Prostate gland (tissue), 2 donors: ENCODE measurements around the gene ATP9B. TPM values are rescaled to one million over a fixed set of nuclear protein-coding genes. Genes with fewer than 3 reads are reported as not detected.

Source experiments
- DNase-seq: peaks from one replicate; pipeline ENCODE4 v3.0.0-alpha.2; 2019; ENCODE audit warnings: low spot score
- H3K27ac ChIP-seq, 2 donors: fragments of 200-600 bp; sonication (generic); 2 replicates each; pipeline ENCODE4 v1.5.1; 2017 to 2019
- H3K27me3 ChIP-seq: fragments of 200-600 bp; sonication (generic); replicated peaks from 2 replicates; pipeline ENCODE4 v1.5.1; 2019; ENCODE audit not compliant: insufficient read depth
- H3K36me3 ChIP-seq, 2 donors: fragments of 200-600 bp; sonication (generic); 1 replicate in 1 of 2; 2 replicates in 1 of 2; pipeline versions ENCODE4 v1.5.1 to v1.8.1; 2017 to 2019
- H3K4me1 ChIP-seq: fragments of 200-600 bp; sonication (generic); replicated peaks from 2 replicates; pipeline ENCODE4 v1.5.1; 2019
- H3K4me3 ChIP-seq, 2 donors: fragments of 200-600 bp; sonication (generic); 2 replicates each; pipeline ENCODE4 v1.5.1; 2017 to 2019
- H3K9me3 ChIP-seq: fragments of 200-600 bp; sonication (generic); 2 replicates; pipeline ENCODE4 v1.5.1; 2017
- POLR2A ChIP-seq: fragments of 450-650 bp; IDR thresholded peaks from one replicate; pipeline ENCODE4 v1.6.1; 2016; ENCODE audit warnings: antibody characterized with exemption, mild to moderate bottlenecking
- POLR2AphosphoS5 ChIP-seq: sonication (generic); formaldehyde crosslinking; IDR thresholded peaks from one replicate; pipeline ENCODE4 v1.6.1; 2017; ENCODE audit warnings: antibody characterized with exemption
- WGBS: methylation state at CpG from one replicate; pipeline ENCODE4 v1.1.5; 2018; 5-methylcytosine and 5-hydroxymethylcytosine counted together
- intact Hi-C: fragments of 100-400 bp; cut with DNase I; formaldehyde crosslinking; loops from one replicate; pipeline ENCODE4 v1.14.2; 2022
- total RNA-seq, 2 donors: library from RNA; depleted of rRNA; stranded (reverse); fragments of >200 nt; gene quantifications; one replicate each; pipeline ENCODE4 v1.1.0, GENCODE V29; 2016
- TF ChIP-seq, protein P1 (sequence below), 4 experiments: fragments of 200-600 bp in 2 of 4; fragments of 450-650 bp in 2 of 4; sonication (generic) in 2 of 4; IDR thresholded peaks; 1 replicate in 3 of 4; 2 replicates in 1 of 4; pipeline ENCODE4 v1.5.1; 2016 to 2019; ENCODE audit warnings: antibody characterized with exemption in 4 of 4, mild to moderate bottlenecking in 2 of 4, moderate library complexity in 2 of 4

Gene ATP9B
- total RNA-seq, 2 donors from 2014 or later, result 33.8 to 55.6 TPM

DNA sequence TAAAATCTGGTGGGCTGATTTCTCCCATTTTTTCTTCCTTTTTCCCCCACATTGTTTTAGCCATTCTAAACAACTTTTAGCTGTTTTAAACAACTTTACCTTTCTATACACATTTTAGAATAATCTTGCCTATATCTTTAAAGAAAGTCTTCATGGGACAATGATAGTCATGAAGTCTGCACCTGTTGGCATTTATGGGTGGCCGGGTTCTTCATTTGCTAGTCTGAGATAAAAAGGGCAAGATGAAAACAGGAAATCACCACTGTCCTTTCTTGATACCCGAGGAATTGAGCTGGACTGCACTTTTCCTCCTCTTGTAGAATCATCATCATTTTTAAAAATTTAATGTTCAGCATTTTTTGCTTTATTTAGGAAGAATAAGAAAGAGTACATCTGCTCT, 104.5 kb downstream of the ATP9B start:
- H3K36me3 ChIP-seq, result no peaks in the 10 kb centered on the region
- intact Hi-C loops, result no loop called here
- H3K27ac ChIP-seq, result no peak overlapping the region
- H3K9me3 ChIP-seq, result no peaks in the 10 kb centered on the region
- WGBS, result 90% methylated on average over 2 of the region's 2 CpGs
- no peaks in the 10 kb centered on the region for H3K27me3 ChIP-seq
- no peaks in the 10 kb centered on the region for H3K4me1 ChIP-seq
- TF ChIP-seq POLR2A, result no peak
- TF ChIP-seq POLR2AphosphoS5, result no peak
- TF ChIP-seq, protein P1, sequence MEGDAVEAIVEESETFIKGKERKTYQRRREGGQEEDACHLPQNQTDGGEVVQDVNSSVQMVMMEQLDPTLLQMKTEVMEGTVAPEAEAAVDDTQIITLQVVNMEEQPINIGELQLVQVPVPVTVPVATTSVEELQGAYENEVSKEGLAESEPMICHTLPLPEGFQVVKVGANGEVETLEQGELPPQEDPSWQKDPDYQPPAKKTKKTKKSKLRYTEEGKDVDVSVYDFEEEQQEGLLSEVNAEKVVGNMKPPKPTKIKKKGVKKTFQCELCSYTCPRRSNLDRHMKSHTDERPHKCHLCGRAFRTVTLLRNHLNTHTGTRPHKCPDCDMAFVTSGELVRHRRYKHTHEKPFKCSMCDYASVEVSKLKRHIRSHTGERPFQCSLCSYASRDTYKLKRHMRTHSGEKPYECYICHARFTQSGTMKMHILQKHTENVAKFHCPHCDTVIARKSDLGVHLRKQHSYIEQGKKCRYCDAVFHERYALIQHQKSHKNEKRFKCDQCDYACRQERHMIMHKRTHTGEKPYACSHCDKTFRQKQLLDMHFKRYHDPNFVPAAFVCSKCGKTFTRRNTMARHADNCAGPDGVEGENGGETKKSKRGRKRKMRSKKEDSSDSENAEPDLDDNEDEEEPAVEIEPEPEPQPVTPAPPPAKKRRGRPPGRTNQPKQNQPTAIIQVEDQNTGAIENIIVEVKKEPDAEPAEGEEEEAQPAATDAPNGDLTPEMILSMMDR (IDR thresholded peaks at IDR 0.05), result no peak
- DNase-seq, result no peak
- H3K4me3 ChIP-seq, result no peak overlapping the region

DNA sequence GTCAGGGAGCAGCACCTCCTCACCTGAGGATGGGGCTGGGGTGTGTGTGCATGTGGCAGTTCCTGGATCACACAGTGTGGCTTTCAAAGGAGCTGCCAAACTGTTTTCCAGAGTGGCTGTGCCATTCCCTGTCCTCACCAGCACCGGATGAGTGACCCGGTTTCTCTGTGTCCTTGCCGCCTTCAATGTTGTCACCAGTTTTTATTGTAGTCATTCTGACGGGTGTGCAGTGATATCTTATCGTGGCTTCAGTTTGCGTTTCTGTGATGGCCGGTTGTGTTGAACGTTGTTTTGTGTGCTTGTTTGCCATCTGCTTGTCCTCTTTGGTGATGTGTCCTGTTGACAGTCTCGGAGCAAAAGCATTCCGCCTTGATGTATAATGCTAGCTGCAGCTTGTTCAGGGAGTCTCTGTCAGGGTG, 108.9 kb downstream of the ATP9B start:
- no peak overlapping the region for H3K4me3 ChIP-seq
- WGBS, result 87% methylated on average over 10 of the region's 10 CpGs
- no peak overlapping the region for H3K27ac ChIP-seq
- DNase-seq, result no peak
- no peaks in the 10 kb centered on the region for H3K36me3 ChIP-seq
- no peaks in the 10 kb centered on the region for H3K27me3 ChIP-seq
- no peaks in the 10 kb centered on the region for H3K4me1 ChIP-seq
- intact Hi-C loops, result no loop called here
- H3K9me3 ChIP-seq, result no peaks in the 10 kb centered on the region
- TF ChIP-seq, protein P1 (IDR thresholded peaks at IDR 0.05), result no peak
- TF ChIP-seq POLR2A (no peak), POLR2AphosphoS5 (no peak)

DNA sequence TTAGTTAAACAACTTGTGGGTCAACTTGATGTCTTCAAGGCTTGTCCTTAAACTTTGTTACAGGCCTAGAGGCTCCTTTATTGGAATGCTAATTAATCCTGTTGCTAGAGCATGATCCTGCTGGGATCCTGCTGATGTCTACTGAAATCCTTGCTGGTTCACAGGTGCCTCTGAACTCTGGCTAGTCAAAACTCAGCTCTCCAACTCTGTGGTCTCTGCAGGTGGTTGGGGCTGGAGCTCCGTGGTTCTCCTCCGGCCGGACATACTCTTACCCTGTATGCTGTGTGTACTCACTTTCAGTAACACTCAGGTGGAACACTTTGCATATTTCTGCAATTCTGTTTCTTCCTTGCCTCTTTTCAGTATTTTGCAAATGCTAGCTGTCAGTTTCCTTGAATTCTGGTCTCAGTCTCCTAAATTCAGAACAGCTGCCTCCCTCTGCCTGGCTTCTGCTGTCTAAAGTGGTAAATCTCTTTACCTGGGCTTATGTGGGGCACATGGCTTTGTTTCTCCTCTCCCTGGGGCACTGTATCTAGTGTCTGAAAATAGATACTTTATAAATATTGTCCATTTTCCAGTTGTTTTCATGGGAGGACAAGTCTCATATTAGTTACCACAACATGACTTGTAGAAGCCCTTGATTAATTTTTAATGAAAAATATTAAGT, 113.0 kb downstream of the ATP9B start:
- H3K4me3 ChIP-seq, result no peak overlapping the region
- DNase-seq, result no peak
- WGBS, result 95% methylated on average over 3 of the region's 3 CpGs
- intact Hi-C loops, result no loop called here
- H3K27ac ChIP-seq, result no peak overlapping the region
- H3K27me3 ChIP-seq, result no peaks in the 10 kb centered on the region
- TF ChIP-seq, protein P1 (IDR thresholded peaks at IDR 0.05), result no peak
- TF ChIP-seq POLR2AphosphoS5 (no peak), POLR2A (no peak)
- no peaks in the 10 kb centered on the region for H3K4me1 ChIP-seq
- H3K36me3 ChIP-seq, result no peaks in the 10 kb centered on the region
- no peaks in the 10 kb centered on the region for H3K9me3 ChIP-seq

DNA sequence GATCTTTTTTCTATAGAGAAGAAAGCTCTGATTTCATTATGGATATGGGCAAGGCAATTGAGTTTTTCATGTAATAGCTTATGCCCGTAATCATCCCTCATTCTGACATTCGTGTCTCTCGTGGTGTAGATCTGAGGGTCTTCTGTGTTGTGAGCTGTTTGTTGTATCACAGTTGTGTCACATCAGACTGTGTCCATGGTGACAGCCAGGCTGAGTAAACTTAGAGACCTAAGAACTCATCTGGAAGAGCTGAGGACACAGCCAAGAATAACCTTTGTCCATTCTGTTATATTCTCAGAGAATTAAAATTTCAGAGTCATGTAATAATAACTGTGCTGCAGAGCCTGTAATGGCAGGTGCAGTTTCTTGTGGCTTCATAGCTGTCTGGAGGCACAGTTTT, 116.5 kb downstream of the ATP9B start:
- WGBS, result 86% methylated on average over 3 of the region's 3 CpGs

DNA sequence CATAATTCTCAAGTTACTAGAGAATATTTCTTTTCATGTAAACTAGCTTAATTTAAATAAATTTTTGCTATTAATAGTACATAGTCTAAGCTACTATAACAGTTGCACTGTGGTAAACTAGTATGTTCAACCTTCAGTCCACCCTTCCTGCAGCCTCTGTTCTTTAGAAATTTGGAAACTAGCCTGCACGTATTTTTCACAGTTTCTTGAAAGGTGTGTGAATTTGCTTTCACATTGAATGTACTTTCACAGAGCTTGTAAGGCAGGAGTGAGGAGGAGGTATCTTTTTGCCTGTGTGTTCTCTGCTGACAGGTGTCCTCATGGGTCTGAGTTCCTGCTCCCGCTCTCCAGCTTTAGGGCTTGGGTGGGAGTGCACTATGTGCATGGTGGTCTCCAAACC, 117.5 kb downstream of the ATP9B start:
- WGBS, result 96% methylated on average over 2 of the region's 2 CpGs
- intact Hi-C loops, result no loop called here

More for the DNA sequence above, 116.5 kb downstream of the ATP9B start:
- no peak overlapping the region for H3K4me3 ChIP-seq
- no peaks in the 10 kb centered on the region for H3K27me3 ChIP-seq
- H3K9me3 ChIP-seq, result no peaks in the 10 kb centered on the region
- H3K4me1 ChIP-seq, result no peaks in the 10 kb centered on the region
- intact Hi-C loops, result no loop called here
- no peaks in the 10 kb centered on the region for H3K36me3 ChIP-seq
- no peak for TF ChIP-seq POLR2AphosphoS5
- TF ChIP-seq, protein P1 (IDR thresholded peaks at IDR 0.05), result no peak
- no peak for TF ChIP-seq POLR2A
- H3K27ac ChIP-seq, result no peak overlapping the region
- DNase-seq, result no peak

More for the DNA sequence above, 117.5 kb downstream of the ATP9B start:
- Histone ChIP-seq H3K4me3 (no peak overlapping the region), H3K27ac (no peak overlapping the region), H3K4me1 (no peaks in the 10 kb centered on the region), H3K27me3 (no peaks in the 10 kb centered on the region), H3K9me3 (no peaks in the 10 kb centered on the region), H3K36me3 (no peaks in the 10 kb centered on the region)
- TF ChIP-seq, protein P1 (IDR thresholded peaks at IDR 0.05), result no peak
- no peak for TF ChIP-seq POLR2AphosphoS5
- no peak for TF ChIP-seq POLR2A
- no peak for DNase-seq
